22Rv1 (cell line): ENCODE data around the gene OR1E2.
A peak's percentile ranks its signal among the peaks of the same experiment; 100 is the strongest.
"Not testable (repeated sequence)": the region's sequence is repeated elsewhere in the genome, so short reads cannot be mapped to it uniquely, and the experiment has no call there.

Experiments used
- H3K27ac ChIP-seq: fragments of 450-650 bp; 2 replicates; pipeline ENCODE4 v1.5.1; 2017
- CTCF ChIP-seq: fragments of 450-650 bp; IDR thresholded peaks from 2 replicates; pipeline ENCODE4 v1.5.1; 2017; ENCODE audit warnings: mild to moderate bottlenecking
- ZFX ChIP-seq: fragments of 450-650 bp; IDR thresholded peaks from 2 replicates; pipeline ENCODE4 v1.6.1; 2017; ENCODE audit warnings: antibody characterized with exemption, borderline replicate concordance

The OR1E2 gene

GRCh38 chr17:3471599-3471998, 38.0 kb upstream of the OR1E2 start, which contains the start of gene SPATA22:
Gene SPATA22 (minus strand): TSS chr17:3471819. CDS start chr17:3469325, 2,494 bp downstream.
- H3K27ac ChIP-seq, result no peak within 1 kb of the TSS
- no peak for TF ChIP-seq CTCF
- TF ChIP-seq ZFX, result no peak

- H3K27ac ChIP-seq, result no peak overlapping the region
- no peak for TF ChIP-seq CTCF
- no peak for TF ChIP-seq ZFX
Observed at GRCh38 chr17:3469529-3469928, 35.9 kb upstream of the OR1E2 start.

DNA sequence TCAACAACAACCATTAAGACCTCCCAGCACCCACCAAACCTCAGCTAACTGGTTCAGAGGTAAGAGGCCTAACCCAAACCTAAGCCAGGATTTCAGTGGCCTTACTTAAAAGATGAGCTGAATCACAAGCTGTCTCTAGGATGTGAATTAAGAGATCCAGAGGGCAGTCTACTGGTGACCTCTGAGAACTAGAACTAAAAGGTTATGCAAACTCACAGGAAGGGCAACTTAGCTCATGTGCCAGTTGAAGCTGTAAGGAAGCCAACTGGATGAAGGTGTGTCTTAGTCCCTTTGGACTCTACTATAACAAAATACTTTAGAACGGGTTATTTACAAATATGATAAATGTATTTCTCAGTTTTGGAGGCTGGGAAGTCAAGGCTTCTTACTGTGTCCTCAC, 32.7 kb upstream of the OR1E2 start:
- not testable (repeated sequence) for H3K27ac ChIP-seq

- peak overlapping the region; percentile 40 for H3K27ac ChIP-seq
- TF ChIP-seq CTCF (peak; percentile 27; the same call in 1 of the 2 replicates), ZFX (no peak)
Observed at GRCh38 chr17:3448059-3448665, 14.5 kb upstream of the OR1E2 start.

DNA sequence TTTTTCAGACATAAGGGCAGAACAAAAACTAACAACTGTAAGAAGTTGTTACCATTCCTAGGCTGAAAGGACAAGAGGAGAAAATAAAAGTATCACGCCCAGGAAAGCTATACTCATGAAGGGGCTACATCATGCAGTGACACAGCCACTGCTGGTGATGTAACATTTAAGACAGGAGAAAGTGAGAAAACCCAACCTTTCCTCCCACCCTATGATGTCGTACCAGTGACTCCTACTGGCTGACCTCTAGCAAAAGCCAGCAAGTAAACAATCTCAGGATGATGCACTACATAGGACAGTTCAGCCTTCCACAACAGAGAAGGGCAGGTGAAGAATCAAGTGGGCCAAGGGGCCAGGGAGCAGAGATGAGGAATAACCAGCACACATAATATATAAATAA, 14.0 kb upstream of the OR1E2 start:
- peak overlapping the region; percentile 40 for H3K27ac ChIP-seq
- TF ChIP-seq CTCF (peak; percentile 69), ZFX (no peak)

- no peak overlapping the region for H3K27ac ChIP-seq
- TF ChIP-seq CTCF (no peak), ZFX (no peak)
Observed at GRCh38 chr17:3440451-3440850, 6.8 kb upstream of the OR1E2 start.

- no peak overlapping the region for H3K27ac ChIP-seq
- TF ChIP-seq ZFX (no peak), CTCF (no peak)
Observed at GRCh38 chr17:3438368-3438767, 4.7 kb upstream of the OR1E2 start.

DNA sequence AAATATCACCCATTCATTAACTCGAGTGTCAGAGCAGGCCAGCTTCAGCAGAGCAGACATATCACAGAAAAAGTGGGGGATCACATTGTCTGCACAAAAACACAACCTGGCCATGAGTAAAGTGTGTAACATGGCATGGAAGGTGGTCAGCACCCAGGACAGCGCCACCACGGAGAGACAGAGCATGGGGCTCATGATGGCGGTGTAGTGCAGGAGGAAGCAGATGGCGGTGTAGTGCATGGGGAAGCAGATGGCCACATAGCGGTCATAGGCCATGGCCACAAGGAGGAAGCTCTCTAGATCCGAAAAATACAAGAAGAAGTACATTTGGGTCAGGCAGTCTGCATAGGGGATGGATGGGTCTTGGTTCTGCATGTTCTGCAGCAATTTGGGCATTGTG, 426 bp downstream of the OR1E2 start:
- H3K27ac ChIP-seq, result not testable (repeated sequence)
